Lower leg skin (tissue), 3 donors: Measurements from ENCODE around the gene GPSM1.

Experiments used
- POLR2A ChIP-seq, 2 donors: fragments of 450-650 bp; IDR thresholded peaks; one replicate each; pipeline ENCODE4 v1.6.1; 2016 to 2017; ENCODE audit warnings: antibody characterized with exemption in 2 of 2, mild to moderate bottlenecking in 1 of 2, moderate library complexity in 1 of 2
- TF ChIP-seq, protein P1 (sequence below), 3 donors: fragments of 450-650 bp; IDR thresholded peaks; one replicate each; pipeline ENCODE4 v1.5.1; 2016; ENCODE audit warnings: antibody characterized with exemption in 3 of 3, mild to moderate bottlenecking in 3 of 3, moderate library complexity in 2 of 3

DNA sequence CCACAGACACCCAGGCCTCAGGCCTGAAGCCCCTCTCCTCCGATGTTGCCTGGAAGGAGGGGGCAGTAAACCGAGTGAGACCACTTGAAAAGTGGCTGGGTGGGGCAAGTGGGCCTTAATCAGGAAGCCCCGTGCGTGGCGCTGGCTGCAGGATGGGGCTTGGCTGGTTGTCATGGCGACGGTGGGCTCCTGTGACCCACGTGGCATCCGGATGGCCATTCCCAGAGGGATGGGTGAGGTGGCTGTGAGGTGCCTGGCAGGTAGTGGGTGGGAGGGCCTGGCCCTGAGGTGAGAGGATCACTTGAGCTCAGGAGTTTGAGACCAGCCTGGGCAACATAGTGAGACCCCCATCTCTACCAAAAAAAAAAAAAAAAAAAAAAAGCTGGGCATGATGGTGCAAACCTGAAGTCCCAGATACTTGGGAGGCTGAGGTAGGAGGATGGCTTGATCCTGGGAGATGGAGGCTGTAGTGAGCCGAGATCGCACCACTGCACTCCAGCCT, 5.2 kb downstream of the GPSM1 start:
- TF ChIP-seq, protein P1, sequence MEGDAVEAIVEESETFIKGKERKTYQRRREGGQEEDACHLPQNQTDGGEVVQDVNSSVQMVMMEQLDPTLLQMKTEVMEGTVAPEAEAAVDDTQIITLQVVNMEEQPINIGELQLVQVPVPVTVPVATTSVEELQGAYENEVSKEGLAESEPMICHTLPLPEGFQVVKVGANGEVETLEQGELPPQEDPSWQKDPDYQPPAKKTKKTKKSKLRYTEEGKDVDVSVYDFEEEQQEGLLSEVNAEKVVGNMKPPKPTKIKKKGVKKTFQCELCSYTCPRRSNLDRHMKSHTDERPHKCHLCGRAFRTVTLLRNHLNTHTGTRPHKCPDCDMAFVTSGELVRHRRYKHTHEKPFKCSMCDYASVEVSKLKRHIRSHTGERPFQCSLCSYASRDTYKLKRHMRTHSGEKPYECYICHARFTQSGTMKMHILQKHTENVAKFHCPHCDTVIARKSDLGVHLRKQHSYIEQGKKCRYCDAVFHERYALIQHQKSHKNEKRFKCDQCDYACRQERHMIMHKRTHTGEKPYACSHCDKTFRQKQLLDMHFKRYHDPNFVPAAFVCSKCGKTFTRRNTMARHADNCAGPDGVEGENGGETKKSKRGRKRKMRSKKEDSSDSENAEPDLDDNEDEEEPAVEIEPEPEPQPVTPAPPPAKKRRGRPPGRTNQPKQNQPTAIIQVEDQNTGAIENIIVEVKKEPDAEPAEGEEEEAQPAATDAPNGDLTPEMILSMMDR (IDR thresholded peaks at IDR 0.05) = no peak
- TF ChIP-seq POLR2A (IDR thresholded peaks at IDR 0.05) = no peak
